ENCODE data around the gene S100A13.
"Not testable (repeated sequence)": the region's sequence is repeated elsewhere in the genome, so short reads cannot be mapped to it uniquely, and the experiment has no call there.

S100A13 gene

DNA sequence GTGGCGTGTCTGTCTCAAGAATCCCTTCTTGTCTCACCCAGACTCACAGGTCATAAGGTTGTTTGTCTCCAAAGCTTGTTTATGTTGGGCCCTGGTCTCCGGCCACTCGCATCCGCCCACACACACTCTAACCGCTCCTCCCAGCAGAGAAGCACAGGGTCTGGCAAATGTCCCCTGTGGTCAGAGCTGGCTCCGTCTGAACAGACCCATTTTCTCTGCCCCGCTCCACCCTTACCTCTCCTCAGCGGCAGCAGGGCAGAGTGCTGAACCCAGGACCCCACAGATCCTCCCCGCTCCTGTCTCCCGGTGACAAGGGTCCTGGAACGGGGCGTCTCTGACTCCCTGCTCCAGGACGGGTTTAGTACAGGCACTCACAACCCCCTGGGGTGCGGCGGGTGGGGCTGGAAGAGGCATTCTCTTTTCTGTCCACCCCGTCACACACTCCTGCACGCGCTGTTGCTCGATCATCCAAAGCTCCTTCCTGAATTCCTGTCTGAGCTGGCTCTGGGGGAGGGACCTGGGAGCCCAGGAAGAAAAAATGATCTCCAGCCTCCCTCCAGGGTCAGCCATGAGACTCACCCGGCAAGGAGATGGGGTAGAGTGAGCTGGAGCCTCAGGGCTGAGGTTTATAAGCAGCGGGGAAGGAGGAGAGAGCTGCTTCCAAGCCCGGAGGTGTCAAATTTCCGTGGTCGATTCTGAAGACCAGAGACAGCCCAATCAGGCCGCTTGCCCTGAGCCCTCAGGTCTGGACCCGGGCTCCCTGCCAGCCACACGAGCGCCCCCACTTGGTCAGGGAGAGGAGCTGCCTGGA is at the start of gene S100A13:
S100A13 (minus strand) TSS at position 602 of the 811 bp plus-strand sequence. CDS start 1,033 bp downstream, outside the sequence.
- peak; percentile 88 for DNase-seq

DNA sequence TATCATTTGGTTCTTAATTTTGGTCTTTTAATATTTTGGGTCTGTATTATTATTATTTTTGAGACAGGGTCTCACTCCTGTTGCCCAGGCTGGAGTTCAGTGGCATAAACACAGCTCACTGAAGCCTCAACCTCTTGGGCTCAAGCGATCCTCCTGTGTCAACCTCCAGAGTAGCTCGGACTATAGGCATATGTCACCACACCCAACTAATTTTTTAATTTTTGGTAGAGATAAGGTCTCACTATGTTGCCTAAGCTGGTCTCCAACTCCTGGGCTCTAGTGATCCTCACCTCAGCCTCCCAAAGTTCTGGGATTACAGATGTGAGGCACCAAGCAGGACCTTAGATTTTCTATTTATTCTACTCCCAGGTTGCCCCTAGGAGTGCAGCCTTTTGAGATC is 46.2 kb upstream of the S100A13 start:
- no peak for DNase-seq

DNA sequence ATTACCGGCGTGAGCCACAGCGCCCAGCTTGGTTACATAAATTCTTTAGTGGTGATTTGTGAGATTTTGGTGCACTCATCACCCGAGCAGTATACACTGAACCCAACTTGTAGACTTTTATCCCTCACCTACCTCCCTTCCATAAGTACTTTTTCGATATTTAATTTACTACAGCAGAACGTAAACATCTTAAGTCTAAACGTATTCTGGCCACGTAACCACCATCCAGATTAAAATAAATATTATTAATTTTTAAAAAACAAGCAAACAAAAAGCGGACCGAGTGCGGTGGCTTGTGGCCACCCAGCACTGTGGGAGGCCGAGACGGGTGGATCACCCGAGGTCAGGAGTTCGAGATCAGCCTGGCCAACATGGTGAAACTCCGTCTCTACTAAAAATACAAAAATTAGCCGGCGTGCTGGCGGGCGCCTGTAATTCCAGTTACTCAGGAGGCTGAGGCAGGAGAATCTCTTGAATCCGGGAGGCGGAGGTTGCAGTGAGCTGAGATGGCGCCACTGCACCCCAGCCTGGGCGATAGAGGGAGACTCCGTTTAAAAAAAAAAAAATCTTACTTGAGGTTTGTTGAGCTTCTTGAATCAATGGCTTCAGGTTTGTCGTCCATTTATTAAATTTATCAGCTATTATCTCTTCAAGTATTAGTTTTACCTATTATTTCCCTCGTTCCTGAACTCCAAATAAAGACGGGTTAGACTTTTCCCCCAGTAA is 44.5 kb upstream of the S100A13 start:
- peak; percentile 70 for DNase-seq

DNA sequence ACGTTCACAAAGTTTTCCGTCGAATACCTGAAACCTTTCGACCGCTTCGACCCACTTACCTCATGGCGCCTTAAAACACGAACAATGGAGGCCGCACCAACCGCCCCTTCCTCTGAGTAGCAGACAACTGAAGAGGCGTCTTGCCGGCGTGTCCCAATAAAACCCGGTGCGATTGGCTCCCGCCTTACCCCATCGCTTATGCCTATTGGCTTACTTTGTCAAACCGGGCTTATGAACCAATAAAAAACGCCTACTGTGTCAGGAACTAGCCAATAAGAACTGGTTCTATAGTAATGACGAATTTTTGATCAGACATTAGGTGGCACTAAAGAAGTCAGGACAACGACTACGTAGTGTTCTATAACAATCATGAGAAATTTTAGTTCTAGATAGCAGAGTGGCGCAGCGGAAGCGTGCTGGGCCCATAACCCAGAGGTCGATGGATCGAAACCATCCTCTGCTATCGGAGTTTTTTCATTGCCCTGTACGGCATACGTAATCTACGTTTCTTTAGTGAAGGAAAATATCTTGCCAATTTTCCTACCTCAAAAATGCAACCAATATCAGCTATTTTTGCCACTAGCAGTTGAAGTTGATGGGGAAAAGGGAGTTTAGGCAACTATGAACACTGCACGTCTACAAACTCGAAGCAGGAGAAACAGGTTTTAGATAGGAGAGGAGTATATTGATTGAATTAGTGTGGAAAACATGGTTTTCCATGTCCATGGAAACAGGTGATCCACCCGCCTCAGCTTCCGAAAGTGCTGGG is 43.7 kb upstream of the S100A13 start, which contains the start of gene ILF2:
ILF2 (minus strand) TSS at position 135 of the 769 bp plus-strand sequence; CDS start at position 64, 71 bp downstream.
- peak; percentile 97 for DNase-seq

DNA sequence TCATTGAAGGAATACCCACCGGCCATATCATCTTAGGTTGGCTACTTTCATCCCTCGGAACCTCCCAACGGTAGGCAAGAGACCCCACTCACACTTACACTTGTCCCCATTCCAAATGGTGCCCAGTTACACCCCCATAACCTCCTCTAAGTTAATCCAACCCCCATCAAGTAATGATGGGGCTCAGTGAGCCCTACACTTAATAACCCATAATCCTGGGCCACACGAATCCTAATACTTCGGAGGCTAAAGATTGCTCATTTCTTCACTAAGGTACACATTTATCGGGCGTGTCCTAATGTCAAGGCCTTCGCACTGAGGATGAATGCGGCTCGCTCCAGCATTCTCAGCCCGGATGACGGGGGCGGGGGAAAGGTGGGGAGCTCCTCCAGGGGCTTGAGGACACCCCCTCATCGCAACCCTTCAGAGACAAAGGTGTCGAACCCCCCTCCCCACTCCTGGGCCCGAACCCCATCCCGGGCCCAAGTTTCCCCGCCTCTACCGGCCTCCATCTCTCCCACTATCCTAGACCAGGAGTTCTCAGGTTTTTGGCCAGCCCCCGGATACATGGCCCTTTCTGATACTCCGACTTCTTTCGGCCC is 43.1 kb upstream of the S100A13 start:
- no peak for DNase-seq

DNA sequence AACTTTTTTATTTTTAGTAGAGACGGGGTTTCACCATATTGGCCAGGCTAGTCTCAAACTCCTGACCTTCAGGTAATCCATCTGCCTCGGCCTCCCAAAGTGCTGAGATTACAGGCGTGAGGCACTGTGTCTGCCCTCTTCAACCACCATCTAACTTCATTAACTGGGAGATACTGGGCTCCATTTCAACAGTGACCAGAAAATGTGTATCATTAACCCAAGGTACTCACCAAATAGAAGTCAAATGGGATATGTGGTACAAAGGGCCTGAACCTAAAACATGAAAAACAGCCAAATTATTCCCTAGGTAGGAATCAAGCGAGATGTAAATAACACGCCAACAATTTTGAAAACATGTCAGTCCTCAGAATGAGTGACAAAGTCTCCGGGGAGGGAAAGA is 42.3 kb upstream of the S100A13 start:
- DNase-seq, result no peak

DNA sequence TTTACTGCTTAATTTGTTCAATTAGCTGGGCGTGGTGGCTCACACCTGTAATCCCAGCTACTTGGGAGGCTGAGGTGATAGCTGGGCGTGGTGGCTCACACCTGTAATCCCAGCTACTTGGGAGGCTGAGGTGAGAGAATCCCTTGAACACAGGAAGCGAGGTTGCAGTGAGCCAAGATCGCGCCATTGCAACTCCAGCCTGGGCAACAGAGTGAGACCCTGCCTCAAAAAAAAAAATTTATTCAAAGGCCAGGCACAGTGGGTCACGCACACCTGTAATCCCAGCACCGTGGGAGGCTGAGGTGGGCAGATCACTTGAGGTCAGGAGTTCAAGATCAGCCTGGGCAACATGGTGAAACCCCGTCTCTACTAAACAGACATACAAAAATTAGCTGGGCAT is 41.4 kb upstream of the S100A13 start:
- not testable (repeated sequence) for DNase-seq

DNA sequence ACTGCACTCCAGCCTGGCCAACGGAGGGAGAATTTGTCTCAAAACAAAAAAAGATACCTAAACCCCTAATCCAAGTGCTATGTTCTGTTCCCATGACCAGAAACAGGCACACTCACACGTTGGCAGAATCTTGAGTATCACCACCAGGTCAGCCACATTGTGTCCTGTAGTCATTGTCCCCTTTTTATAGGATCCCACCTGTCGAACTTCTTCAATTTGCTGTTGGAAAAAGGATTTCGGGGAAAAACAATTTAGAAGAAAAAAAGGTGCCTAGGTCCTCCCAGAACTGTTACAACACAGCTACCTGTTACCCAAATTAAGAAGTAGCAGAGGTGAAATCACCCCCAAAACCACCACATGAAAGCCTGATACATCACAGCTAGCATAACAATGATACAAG is 40.1 kb upstream of the S100A13 start:
- DNase-seq, result no peak

DNA sequence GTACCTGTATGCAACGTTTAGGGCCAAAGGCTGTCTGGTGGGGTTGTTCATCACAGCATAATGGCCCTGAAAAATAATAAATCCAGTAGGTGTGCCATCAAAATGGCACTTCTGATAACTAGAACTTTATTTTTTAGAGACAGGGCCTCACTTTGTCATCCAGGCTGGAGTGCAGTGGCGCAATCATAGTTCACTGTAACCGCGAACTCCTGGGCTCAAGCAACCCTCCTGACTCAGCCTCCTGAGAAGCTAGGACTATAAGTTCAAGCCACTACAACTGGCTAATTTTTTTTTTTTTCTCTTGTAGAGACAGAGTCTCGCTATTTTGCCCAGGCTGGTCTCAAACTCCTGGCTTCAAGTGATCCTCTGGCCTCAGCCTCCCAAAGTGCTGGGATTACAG is 35.9 kb upstream of the S100A13 start:
- DNase-seq, result no peak

DNA sequence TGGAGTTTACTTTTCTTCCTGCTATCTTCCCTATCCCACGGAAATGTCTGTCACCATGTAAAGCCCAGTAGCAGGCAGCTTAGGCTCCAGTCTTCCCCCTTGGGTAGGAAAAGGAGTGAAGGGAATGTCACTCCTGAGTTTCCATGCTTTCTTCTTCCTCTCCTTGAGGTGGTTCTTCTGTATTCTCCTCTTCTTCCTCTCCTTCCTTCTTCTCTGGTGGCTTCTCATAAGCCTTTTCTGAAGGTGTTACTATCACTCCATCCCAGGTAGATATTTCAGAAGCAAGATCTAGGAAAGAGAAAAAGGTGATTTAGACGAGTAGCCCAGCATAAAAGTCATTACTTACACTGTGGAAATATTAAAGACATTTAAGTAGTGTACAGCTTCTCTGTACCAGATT is 35.0 kb upstream of the S100A13 start:
- no peak for DNase-seq

DNA sequence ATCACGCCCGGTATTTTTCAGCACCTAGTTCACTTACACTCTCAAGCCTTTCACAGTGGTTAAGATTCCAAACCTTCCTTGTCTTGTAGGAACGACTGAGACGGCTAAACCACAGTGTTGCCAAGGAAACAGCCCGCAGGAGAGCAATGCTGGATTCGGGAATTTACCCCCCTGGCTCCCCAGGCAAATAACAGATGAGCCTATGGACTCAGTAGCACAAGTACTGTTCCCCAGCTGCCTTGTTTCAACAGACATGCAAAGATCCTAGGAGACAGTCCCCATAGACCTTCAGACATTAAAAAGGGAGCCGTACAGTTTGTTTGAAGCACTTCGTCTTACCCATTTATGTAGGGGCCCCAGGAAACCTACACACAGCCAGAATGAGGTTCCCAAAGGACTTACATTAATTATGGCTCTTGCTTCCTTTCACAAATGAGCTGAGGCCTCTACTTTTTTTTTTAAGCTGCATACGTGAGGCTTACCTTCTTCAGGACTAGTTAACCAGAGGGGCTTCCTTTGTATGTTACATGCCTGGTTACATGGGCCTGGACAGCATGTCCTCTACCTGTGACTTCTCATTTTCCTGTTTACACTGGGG is 33.9 kb upstream of the S100A13 start:
- DNase-seq, result no peak

DNA sequence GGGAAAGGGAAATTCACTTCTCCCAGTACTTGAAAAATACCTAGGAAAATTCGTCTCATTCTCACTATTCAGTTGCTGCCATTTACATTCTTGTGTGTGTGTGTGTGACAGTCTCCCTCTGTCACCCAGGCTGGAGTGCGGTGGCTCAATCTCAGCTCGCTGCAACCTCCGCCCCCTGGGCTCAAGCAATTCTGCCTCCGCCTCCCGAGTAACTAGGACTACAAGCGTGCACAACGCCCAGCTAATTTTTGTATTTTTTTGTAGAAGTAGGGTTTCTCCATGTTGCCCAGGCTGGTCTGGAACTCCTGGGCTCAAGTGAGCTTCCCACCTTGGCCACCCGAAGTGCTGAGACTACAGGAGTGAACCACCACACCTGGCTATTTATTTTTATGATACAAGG is 32.4 kb upstream of the S100A13 start:
- no peak for DNase-seq

DNA sequence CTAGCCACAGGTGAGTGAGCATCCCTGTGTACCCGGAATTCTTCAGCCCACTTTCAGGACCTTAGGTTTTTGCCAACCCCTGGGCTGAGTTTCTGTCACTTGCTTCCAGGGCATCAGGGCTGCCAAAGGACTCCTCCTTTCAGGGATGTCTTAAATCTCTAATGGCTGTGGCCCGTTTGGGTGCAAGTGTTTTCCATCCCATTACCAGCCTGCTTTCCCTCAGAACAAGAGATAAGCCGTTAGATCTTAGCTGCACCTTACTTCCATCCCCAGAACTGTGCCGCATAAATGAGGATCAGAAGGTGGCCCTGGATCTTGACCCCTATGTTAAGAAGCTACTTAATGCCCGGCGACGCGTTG is 31.9 kb upstream of the S100A13 start:
- no peak for DNase-seq

DNA sequence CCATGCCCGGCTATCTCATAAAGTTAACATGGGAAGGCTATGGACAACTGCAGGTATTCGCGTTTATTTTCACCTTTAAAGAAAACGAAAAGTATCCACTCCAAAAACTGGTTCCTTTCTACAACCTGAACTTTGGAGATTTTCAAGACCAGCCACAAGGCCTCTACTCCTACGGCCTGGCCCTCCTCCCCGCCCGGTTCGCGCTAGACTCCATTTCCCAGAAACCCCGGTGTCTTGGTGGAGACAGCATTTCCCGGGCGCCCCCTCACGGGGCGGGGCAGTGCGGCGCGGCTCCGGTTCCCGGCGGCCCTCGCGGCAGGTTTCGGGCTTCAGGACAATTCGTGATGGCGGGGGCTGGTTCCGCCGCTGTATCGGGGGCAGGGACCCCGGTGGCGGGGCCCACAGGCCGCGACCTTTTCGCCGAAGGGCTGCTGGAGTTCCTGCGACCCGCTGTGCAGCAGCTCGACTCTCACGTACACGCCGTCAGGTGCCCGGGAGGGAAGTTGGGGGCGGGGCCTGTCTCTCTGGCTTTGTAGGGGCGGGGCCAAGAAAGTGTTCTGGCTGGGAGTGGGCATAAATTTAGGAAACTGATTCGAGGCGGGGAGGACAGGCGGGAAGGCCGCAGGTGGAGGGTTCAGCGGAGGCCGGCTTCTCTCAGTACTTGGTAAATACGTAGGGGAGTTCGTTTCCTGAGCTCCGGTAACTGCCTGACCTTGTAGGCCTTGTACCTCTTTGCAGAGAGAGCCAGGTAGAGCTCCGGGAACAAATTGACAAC is 31.3 kb upstream of the S100A13 start, which contains the start of gene SNAPIN:
SNAPIN (plus strand) TSS at position 304 of the 775 bp plus-strand sequence; CDS start at position 345, 41 bp downstream.
- DNase-seq, result peak; percentile 72

DNA sequence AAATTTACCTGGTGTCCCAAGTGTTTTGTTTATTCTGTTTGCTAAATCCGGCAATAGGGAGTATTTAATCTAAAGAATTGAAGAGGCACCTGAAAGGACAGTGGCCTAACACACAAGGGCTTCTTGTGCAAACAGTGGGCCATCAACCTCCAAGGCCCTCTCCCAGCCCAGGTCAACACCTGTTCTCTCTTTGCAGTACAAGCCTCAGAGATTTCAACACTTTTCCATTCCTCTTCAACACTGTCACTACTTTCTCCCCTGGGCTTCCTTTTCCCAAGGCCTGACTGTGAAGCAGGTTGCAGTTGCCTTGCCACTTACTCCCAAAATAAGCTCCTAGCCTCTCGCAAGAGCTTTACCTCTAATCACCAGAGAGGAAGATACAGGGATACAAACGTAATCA is 28.0 kb upstream of the S100A13 start:
- peak; percentile 34 for DNase-seq

DNA sequence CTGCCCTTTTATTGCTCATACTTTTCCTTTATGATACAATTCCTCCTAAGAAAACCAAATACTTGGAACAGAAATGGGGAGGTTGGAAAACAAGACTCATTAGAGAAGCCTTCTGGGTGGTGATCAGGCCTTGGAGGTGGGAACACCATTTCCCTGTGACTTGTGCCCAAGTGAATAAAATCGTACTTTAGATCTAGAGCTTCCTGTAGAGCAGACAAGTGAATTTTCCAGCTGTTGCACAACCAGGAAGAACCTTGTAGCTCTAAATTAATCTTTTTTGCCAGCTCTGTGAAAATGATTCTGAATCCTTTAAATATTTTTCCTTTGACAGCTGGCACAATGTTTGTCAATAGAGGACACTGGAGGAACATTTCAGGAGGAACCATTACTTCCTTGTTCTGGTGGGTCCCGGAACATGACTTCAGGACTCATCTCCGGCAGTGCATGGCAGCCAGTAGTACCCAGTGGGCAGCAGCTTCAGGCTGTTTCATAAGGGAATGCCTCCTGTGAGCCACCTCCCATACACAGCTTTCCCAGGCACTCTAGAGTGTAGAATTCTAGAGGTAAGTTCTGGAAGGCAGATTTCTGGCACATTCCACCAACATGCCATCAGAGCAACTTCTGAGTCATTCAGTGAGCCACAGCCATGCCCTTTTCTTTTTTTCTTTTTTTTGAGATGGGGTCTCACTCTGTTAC is 25.6 kb upstream of the S100A13 start:
- no peak for DNase-seq

DNA sequence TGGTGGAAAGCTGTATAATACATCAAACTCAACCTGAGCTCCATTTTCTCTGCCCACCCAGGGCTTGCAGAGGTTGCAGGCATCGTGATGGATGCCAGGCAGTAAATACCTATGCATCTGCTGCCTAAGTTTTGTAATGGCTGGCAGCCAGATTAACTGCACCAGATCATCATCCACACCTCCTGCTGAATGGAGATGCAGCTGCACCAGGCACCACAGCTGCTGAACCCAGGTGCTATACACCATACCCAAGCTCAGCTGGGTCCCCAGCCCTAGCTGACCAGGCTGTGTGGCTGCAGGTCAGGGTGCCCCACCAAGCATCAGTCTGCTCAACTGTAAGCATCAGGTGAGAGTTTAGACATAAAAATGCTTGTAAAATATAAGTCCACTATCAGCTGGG is 24.5 kb upstream of the S100A13 start:
- DNase-seq, result no peak

DNA sequence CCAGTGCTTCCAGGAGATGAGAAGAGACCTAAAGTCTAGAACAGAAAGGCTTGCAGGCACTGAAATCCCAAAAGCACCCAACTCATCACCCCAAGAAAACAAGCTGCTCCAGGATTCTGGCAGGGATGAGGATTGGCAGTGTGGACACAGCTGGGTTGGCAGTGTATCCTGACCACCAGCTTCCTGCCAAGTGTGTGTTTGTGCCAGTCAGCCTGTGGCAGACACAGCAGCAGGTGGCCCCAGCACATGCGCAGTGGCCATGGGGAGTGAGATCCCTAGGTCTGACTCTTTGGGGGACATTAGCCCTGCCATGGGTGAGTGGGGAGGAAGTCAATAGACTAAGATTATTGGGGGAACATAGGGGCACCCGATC is 22.5 kb upstream of the S100A13 start:
- DNase-seq, result peak; percentile 84

DNA sequence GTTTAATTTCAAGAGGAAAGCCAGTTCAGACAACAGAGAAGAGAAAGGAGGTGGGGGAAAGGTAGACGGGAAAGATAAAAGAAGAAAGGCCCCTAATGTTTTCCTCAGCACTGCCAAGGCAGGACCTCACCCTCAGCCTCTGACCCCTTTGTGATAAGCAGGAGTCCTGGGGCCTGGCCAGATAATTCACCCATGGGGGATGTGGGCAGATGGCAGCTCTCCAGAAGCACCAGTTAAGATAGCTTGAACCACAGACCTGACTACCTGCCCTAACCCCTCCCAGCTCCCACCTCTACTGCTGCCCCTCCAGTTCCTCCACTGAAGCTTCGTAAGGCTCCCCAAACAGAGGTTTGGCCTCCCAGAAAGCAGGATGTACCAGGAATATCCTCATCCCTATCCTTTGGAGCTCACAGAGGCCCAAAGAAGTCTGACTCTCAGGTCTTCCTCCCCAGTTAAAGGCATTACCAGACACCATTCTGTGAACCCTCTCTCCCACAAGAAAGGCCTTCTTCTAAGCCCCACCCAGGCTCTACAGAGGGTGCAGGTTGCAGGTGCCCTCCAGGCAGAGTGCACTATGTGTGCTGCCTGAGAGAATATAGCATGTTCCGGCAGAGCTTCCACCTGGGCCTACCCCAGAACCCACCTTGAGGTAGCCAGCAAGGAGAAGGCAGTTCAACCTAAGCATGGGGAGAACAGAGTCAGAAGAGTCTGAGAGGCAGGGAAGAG is 22.0 kb upstream of the S100A13 start:
- peak; percentile 47 for DNase-seq

DNA sequence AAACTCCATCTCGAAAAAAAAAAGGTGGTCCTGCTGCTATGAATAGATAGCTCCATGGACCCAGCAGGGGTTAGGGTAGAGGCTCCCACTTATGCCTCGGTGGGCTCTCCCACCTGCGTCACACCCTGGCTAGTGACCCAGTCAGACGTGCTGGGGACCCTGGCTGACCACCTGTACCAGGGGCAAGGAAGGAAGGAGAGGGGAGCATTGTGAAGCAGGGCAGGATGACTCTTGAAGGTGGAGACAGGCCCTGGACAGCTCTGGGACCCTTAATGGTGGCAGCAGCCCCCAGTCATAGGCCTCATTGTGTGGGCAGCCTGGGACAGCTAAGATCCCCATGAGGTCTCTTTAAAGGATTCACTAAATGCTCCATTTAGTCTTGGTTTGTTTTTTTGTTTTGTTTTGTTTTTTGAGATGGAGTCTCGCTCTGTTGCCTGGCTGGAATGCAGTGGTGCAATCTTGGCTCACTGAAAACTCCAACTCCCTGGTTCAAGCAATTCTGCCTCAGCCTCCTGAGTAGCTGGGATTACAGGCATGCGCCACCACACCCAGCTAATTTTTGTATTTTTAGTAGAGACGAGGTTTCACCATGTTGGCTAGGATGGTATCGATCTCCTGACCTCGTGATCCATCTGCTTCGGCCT is 20.8 kb upstream of the S100A13 start:
- DNase-seq, result no peak
